ENCODE data around the gene KRT25.

- TF ChIP-seq, protein P1, sequence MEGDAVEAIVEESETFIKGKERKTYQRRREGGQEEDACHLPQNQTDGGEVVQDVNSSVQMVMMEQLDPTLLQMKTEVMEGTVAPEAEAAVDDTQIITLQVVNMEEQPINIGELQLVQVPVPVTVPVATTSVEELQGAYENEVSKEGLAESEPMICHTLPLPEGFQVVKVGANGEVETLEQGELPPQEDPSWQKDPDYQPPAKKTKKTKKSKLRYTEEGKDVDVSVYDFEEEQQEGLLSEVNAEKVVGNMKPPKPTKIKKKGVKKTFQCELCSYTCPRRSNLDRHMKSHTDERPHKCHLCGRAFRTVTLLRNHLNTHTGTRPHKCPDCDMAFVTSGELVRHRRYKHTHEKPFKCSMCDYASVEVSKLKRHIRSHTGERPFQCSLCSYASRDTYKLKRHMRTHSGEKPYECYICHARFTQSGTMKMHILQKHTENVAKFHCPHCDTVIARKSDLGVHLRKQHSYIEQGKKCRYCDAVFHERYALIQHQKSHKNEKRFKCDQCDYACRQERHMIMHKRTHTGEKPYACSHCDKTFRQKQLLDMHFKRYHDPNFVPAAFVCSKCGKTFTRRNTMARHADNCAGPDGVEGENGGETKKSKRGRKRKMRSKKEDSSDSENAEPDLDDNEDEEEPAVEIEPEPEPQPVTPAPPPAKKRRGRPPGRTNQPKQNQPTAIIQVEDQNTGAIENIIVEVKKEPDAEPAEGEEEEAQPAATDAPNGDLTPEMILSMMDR (IDR thresholded peaks at IDR 0.05): no peak
- no peak for TF ChIP-seq POLR2A (IDR thresholded peaks at IDR 0.05)
- no peak for TF ChIP-seq POLR2AphosphoS5 (IDR thresholded peaks at IDR 0.05)
Measured at GRCh38 chr17:40777971-40778370, 22.8 kb upstream of the KRT25 start.

Data from prostate gland (tissue), 2 donors.